ENCODE data around the gene ENTPD2. TPM values are rescaled to one million over a fixed set of nuclear protein-coding genes. Genes with fewer than 3 reads are reported as not detected.

ENTPD2 gene
- total and polyA plus RNA-seq, 9 of the 15 experiments (the other 6 are each of a cell fraction or from before 2014, with no cell fraction given): 0.04 to 0.60 (median 0.14) TPM; not detected in 4

DNA sequence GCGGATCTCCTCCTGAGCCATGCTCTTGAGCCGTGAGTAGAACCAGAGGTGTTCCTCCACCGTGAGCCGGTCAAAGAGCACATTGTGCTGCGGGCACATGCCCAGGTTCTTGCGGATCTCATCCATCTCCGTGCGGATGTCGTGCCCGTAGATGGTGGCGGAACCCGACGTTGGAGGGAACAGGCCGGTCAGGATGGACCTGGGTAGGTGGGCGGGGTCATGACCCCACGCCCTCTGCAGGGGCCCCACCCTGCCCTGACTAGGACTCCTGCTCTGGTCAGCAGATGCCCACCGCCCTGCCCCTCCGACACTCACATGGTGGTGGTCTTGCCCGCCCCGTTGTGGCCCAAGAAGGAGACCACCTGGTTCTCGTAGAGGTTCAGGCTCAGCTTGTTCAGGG, 37.9 kb downstream of the ENTPD2 start (continued):
- no peak for TF ChIP-seq RBM15 (IDR thresholded peaks at IDR 0.05; ENCODE audit: insufficient read depth, low read length)
- no peak for TF ChIP-seq ZFP30 (CRISPR knock-in tag; IDR thresholded peaks at IDR 0.05; ENCODE audit: borderline replicate concordance)
- TF ChIP-seq, protein P1, sequence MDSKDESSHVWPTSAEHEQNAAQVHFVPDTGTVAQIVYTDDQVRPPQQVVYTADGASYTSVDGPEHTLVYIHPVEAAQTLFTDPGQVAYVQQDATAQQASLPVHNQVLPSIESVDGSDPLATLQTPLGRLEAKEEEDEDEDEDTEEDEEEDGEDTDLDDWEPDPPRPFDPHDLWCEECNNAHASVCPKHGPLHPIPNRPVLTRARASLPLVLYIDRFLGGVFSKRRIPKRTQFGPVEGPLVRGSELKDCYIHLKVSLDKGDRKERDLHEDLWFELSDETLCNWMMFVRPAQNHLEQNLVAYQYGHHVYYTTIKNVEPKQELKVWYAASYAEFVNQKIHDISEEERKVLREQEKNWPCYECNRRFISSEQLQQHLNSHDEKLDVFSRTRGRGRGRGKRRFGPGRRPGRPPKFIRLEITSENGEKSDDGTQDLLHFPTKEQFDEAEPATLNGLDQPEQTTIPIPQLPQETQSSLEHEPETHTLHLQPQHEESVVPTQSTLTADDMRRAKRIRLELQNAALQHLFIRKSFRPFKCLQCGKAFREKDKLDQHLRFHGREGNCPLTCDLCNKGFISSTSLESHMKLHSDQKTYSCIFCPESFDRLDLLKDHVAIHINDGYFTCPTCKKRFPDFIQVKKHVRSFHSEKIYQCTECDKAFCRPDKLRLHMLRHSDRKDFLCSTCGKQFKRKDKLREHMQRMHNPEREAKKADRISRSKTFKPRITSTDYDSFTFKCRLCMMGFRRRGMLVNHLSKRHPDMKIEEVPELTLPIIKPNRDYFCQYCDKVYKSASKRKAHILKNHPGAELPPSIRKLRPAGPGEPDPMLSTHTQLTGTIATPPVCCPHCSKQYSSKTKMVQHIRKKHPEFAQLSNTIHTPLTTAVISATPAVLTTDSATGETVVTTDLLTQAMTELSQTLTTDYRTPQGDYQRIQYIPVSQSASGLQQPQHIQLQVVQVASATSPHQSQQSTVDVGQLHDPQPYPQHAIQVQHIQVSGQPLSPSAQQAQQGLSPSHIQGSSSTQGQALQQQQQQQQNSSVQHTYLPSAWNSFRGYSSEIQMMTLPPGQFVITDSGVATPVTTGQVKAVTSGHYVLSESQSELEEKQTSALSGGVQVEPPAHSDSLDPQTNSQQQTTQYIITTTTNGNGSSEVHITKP (IDR thresholded peaks at IDR 0.05; ENCODE audit: partially characterized antibody): no peak
- TF ChIP-seq ESRRA (IDR thresholded peaks at IDR 0.05; ENCODE audit: borderline replicate concordance, low read depth): no peak
- no peak for TF ChIP-seq POLR2A (conservative IDR thresholded peaks at IDR 0.05)
- TF ChIP-seq, protein P2, sequence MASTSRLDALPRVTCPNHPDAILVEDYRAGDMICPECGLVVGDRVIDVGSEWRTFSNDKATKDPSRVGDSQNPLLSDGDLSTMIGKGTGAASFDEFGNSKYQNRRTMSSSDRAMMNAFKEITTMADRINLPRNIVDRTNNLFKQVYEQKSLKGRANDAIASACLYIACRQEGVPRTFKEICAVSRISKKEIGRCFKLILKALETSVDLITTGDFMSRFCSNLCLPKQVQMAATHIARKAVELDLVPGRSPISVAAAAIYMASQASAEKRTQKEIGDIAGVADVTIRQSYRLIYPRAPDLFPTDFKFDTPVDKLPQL (IDR thresholded peaks at IDR 0.05; ENCODE audit: extremely low read depth, insufficient read length): no peak
- no peak for TF ChIP-seq RBM39 (optimal IDR thresholded peaks at IDR 0.05; ENCODE audit: low read depth, low read length)

DNA sequence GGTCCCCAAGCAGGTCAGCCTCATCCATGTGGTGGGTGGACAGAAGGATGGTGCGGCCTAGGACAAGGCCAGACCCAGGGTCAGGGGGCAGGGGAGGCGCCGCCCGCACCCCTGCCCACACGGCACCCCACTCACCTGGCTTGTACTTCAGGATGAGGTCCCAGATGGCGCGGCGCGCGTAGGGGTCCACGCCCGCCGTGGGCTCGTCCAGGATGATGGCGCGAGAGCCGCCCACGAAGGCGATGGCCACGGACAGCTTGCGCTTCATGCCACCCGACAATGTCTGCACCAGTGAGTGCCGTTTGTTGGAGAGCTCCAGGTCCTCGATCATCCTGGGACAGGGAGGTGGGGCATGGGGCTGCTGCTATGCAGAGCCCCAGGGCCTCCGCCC, 38.3 kb downstream of the ENTPD2 start:
- Histone ChIP-seq H3K79me2 (ENCODE audit: control insufficient read depth, insufficient read depth, low read length) (no peaks in the 10 kb centered on the region), H3K27ac (ENCODE audit: extremely low read depth, low read depth, low read length) (no peak overlapping the region), H3K9me1 (ENCODE audit: control insufficient read depth, insufficient read depth, low read length) (no peaks in the 10 kb centered on the region), H3K9ac (ENCODE audit: insufficient read depth in 1 of 2, low read depth in 2 of 2, low read length in 2 of 2) (no peak overlapping the region), H3K36me3 (ENCODE audit: control insufficient read depth, insufficient read depth, low read length) (no peaks in the 10 kb centered on the region), H3K9me3 (replicated peaks; ENCODE audit: control insufficient read depth, insufficient read depth, low read depth, low read length) (no peaks in the 10 kb centered on the region), H3K27me3 (ENCODE audit: control insufficient read depth in 2 of 2, insufficient read depth in 2 of 2, low read length in 2 of 2) (no peaks in the 10 kb centered on the region), H3K4me3 (no peak overlapping the region), H4K20me1 (replicated peaks; ENCODE audit: control insufficient read depth, insufficient read depth, low read length) (no peaks in the 10 kb centered on the region), H3K4me1 (replicated peaks in 1 of 2; ENCODE audit: control insufficient read depth in 2 of 2, insufficient read depth in 2 of 2, low read length in 2 of 2) (peaks cover 0 to 73% of the 10 kb centered on the region in 2 experiments; a peak in 2 of 5 replicates), H2AFZ (ENCODE audit: low read depth, low read length) (no peak overlapping the region), H3K4me2 (ENCODE audit: insufficient read depth, low read length) (no peak overlapping the region)
- ATAC-seq (no peak), FAIRE-seq (no peak), DNase-seq (ENCODE audit: extremely low read depth in 1 of 4, low spot score in 3 of 4) (no peak)
- no TSS peak for BruUV-seq (replicated peaks)
- ChIA-PET CTCF (ENCODE audit: low intra/inter-chr PET ratio) (no interaction called here), POLR2A (interaction anchor here (1.0 to 1.1 kb wide), 2 partner anchors 11 to 67 kb away, joined by 3 to 4 read pairs; no protein-coding TSS in a partner anchor)
- 93% methylated on average over 15 of the region's 25 CpGs for WGBS (ENCODE audit: insufficient coverage, low coverage, missing lambda C conversion rate)
- intact Hi-C loops (cut with micrococcal nuclease): no loop called here
- in situ Hi-C loops (cut with MboI): no loop called here
- no peak for TF ChIP-seq HDAC3 (IDR thresholded peaks at IDR 0.05; ENCODE audit: borderline replicate concordance, partially characterized antibody)
- TF ChIP-seq ZNF79 (CRISPR knock-in tag; IDR thresholded peaks at IDR 0.05; ENCODE audit: low read depth): no peak
- no peak for TF ChIP-seq FOXP1 (CRISPR knock-in tag; IDR thresholded peaks at IDR 0.05)
- no peak for TF ChIP-seq TAL1 (IDR thresholded peaks at IDR 0.05)
- no peak for TF ChIP-seq ZNF184 (CRISPR knock-in tag; IDR thresholded peaks at IDR 0.05)
- TF ChIP-seq RB1 (IDR thresholded peaks at IDR 0.05; ENCODE audit: low read depth): no peak
- TF ChIP-seq, protein P3, sequence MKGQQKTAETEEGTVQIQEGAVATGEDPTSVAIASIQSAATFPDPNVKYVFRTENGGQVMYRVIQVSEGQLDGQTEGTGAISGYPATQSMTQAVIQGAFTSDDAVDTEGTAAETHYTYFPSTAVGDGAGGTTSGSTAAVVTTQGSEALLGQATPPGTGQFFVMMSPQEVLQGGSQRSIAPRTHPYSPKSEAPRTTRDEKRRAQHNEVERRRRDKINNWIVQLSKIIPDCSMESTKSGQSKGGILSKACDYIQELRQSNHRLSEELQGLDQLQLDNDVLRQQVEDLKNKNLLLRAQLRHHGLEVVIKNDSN (CRISPR knock-in tag; IDR thresholded peaks at IDR 0.05): no peak
- TF ChIP-seq, protein P4, sequence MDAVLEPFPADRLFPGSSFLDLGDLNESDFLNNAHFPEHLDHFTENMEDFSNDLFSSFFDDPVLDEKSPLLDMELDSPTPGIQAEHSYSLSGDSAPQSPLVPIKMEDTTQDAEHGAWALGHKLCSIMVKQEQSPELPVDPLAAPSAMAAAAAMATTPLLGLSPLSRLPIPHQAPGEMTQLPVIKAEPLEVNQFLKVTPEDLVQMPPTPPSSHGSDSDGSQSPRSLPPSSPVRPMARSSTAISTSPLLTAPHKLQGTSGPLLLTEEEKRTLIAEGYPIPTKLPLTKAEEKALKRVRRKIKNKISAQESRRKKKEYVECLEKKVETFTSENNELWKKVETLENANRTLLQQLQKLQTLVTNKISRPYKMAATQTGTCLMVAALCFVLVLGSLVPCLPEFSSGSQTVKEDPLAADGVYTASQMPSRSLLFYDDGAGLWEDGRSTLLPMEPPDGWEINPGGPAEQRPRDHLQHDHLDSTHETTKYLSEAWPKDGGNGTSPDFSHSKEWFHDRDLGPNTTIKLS (IDR thresholded peaks at IDR 0.05; ENCODE audit: borderline replicate concordance, low read depth): no peak
- no peak for TF ChIP-seq RBM25 (IDR thresholded peaks at IDR 0.05; ENCODE audit: low read depth, low read length, severe bottlenecking)

All from K562 (cell line).